GM12875 (cell line): Measurements from ENCODE around the gene MAS1.

Source experiments
- H3K4me3 ChIP-seq: one replicate; pipeline ENCODE4 v1.5.1; 2011; ENCODE audit warnings: low read depth, low read length, control low read depth
- CTCF ChIP-seq: IDR thresholded peaks from 2 replicates; pipeline ENCODE4 v1.5.1; 2011; ENCODE audit warnings: low read depth, mild to moderate bottlenecking, control low read depth, inconsistent platforms, low read length, moderate library complexity, borderline replicate concordance; ENCODE audit not compliant: insufficient read depth

The MAS1 gene

GRCh38 chr6:159939591-159940016, 48.8 kb downstream of the MAS1 start:
- no peak for TF ChIP-seq CTCF

More at GRCh38 chr6:159939591-159940016, 48.8 kb downstream of the MAS1 start:
- no peak overlapping the region for H3K4me3 ChIP-seq
